ENCODE results near the gene C1orf50.

DNA sequence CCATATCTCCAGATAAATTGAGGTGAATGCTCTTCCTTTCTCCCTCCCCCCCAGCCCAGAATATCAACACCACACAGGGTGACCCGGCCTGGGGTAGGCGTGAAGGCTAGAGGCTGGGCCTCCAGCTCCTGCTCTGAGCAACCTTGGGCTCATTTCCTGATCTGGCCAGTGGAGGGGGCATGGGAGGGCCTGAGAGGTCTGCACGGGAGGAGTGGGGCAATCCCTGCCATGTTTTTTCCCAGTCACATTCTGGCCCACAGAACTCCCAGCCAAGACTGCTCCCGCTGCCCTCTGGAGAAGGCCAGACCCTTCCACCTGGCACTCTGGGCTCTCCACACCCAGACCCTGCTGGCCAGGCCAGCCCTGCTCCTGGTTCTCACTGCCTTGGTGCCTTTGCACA, 30.9 kb upstream of the C1orf50 start:
- TF ChIP-seq, protein P1, sequence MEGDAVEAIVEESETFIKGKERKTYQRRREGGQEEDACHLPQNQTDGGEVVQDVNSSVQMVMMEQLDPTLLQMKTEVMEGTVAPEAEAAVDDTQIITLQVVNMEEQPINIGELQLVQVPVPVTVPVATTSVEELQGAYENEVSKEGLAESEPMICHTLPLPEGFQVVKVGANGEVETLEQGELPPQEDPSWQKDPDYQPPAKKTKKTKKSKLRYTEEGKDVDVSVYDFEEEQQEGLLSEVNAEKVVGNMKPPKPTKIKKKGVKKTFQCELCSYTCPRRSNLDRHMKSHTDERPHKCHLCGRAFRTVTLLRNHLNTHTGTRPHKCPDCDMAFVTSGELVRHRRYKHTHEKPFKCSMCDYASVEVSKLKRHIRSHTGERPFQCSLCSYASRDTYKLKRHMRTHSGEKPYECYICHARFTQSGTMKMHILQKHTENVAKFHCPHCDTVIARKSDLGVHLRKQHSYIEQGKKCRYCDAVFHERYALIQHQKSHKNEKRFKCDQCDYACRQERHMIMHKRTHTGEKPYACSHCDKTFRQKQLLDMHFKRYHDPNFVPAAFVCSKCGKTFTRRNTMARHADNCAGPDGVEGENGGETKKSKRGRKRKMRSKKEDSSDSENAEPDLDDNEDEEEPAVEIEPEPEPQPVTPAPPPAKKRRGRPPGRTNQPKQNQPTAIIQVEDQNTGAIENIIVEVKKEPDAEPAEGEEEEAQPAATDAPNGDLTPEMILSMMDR (IDR thresholded peaks at IDR 0.05), result no peak
- no peak for TF ChIP-seq FOXJ3 (CRISPR knock-in tag; IDR thresholded peaks at IDR 0.05; ENCODE audit: borderline replicate concordance)
- TF ChIP-seq, protein P2, sequence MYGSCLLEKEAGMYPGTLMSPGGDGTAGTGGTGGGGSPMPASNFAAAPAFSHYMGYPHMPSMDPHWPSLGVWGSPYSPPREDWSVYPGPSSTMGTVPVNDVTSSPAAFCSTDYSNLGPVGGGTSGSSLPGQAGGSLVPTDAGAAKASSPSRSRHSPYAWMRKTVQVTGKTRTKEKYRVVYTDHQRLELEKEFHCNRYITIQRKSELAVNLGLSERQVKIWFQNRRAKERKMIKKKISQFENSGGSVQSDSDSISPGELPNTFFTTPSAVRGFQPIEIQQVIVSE (CRISPR knock-in tag; IDR thresholded peaks at IDR 0.05; ENCODE audit: borderline replicate concordance), result no peak
- TF ChIP-seq, protein P3, sequence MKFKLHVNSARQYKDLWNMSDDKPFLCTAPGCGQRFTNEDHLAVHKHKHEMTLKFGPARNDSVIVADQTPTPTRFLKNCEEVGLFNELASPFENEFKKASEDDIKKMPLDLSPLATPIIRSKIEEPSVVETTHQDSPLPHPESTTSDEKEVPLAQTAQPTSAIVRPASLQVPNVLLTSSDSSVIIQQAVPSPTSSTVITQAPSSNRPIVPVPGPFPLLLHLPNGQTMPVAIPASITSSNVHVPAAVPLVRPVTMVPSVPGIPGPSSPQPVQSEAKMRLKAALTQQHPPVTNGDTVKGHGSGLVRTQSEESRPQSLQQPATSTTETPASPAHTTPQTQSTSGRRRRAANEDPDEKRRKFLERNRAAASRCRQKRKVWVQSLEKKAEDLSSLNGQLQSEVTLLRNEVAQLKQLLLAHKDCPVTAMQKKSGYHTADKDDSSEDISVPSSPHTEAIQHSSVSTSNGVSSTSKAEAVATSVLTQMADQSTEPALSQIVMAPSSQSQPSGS (CRISPR knock-in tag; IDR thresholded peaks at IDR 0.05; ENCODE audit: borderline replicate concordance, low read depth), result no peak
- TF ChIP-seq, protein P4, sequence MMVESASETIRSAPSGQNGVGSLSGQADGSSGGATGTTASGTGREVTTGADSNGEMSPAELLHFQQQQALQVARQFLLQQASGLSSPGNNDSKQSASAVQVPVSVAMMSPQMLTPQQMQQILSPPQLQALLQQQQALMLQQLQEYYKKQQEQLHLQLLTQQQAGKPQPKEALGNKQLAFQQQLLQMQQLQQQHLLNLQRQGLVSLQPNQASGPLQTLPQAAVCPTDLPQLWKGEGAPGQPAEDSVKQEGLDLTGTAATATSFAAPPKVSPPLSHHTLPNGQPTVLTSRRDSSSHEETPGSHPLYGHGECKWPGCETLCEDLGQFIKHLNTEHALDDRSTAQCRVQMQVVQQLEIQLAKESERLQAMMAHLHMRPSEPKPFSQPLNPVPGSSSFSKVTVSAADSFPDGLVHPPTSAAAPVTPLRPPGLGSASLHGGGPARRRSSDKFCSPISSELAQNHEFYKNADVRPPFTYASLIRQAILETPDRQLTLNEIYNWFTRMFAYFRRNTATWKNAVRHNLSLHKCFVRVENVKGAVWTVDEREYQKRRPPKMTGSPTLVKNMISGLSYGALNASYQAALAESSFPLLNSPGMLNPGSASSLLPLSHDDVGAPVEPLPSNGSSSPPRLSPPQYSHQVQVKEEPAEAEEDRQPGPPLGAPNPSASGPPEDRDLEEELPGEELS (CRISPR knock-in tag; IDR thresholded peaks at IDR 0.05), result no peak
- TF ChIP-seq, protein P5, sequence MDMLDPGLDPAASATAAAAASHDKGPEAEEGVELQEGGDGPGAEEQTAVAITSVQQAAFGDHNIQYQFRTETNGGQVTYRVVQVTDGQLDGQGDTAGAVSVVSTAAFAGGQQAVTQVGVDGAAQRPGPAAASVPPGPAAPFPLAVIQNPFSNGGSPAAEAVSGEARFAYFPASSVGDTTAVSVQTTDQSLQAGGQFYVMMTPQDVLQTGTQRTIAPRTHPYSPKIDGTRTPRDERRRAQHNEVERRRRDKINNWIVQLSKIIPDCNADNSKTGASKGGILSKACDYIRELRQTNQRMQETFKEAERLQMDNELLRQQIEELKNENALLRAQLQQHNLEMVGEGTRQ (CRISPR knock-in tag; IDR thresholded peaks at IDR 0.05), result no peak
- TF ChIP-seq, protein P6, sequence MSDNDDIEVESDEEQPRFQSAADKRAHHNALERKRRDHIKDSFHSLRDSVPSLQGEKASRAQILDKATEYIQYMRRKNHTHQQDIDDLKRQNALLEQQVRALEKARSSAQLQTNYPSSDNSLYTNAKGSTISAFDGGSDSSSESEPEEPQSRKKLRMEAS (CRISPR knock-in tag; IDR thresholded peaks at IDR 0.05), result no peak
- TF ChIP-seq, protein P7, sequence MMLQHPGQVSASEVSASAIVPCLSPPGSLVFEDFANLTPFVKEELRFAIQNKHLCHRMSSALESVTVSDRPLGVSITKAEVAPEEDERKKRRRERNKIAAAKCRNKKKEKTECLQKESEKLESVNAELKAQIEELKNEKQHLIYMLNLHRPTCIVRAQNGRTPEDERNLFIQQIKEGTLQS (CRISPR knock-in tag; conservative IDR thresholded peaks at IDR 0.05), result no peak
- TF ChIP-seq, protein P8, sequence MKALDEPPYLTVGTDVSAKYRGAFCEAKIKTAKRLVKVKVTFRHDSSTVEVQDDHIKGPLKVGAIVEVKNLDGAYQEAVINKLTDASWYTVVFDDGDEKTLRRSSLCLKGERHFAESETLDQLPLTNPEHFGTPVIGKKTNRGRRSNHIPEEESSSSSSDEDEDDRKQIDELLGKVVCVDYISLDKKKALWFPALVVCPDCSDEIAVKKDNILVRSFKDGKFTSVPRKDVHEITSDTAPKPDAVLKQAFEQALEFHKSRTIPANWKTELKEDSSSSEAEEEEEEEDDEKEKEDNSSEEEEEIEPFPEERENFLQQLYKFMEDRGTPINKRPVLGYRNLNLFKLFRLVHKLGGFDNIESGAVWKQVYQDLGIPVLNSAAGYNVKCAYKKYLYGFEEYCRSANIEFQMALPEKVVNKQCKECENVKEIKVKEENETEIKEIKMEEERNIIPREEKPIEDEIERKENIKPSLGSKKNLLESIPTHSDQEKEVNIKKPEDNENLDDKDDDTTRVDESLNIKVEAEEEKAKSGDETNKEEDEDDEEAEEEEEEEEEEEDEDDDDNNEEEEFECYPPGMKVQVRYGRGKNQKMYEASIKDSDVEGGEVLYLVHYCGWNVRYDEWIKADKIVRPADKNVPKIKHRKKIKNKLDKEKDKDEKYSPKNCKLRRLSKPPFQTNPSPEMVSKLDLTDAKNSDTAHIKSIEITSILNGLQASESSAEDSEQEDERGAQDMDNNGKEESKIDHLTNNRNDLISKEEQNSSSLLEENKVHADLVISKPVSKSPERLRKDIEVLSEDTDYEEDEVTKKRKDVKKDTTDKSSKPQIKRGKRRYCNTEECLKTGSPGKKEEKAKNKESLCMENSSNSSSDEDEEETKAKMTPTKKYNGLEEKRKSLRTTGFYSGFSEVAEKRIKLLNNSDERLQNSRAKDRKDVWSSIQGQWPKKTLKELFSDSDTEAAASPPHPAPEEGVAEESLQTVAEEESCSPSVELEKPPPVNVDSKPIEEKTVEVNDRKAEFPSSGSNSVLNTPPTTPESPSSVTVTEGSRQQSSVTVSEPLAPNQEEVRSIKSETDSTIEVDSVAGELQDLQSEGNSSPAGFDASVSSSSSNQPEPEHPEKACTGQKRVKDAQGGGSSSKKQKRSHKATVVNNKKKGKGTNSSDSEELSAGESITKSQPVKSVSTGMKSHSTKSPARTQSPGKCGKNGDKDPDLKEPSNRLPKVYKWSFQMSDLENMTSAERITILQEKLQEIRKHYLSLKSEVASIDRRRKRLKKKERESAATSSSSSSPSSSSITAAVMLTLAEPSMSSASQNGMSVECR (CRISPR knock-in tag; IDR thresholded peaks at IDR 0.05; ENCODE audit: borderline replicate concordance), result no peak
- TF ChIP-seq, protein P9, sequence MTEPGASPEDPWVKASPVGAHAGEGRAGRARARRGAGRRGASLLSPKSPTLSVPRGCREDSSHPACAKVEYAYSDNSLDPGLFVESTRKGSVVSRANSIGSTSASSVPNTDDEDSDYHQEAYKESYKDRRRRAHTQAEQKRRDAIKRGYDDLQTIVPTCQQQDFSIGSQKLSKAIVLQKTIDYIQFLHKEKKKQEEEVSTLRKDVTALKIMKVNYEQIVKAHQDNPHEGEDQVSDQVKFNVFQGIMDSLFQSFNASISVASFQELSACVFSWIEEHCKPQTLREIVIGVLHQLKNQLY (CRISPR knock-in tag; IDR thresholded peaks at IDR 0.05), result no peak
- TF ChIP-seq, protein P10, sequence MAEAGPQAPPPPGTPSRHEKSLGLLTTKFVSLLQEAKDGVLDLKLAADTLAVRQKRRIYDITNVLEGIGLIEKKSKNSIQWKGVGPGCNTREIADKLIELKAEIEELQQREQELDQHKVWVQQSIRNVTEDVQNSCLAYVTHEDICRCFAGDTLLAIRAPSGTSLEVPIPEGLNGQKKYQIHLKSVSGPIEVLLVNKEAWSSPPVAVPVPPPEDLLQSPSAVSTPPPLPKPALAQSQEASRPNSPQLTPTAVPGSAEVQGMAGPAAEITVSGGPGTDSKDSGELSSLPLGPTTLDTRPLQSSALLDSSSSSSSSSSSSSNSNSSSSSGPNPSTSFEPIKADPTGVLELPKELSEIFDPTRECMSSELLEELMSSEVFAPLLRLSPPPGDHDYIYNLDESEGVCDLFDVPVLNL (CRISPR knock-in tag; IDR thresholded peaks at IDR 0.05; ENCODE audit: borderline replicate concordance, low read depth), result no peak
